22Rv1 (cell line): ENCODE data around the gene SOS1.
"Not testable (repeated sequence)": the region's sequence is repeated elsewhere in the genome, so short reads cannot be mapped to it uniquely, and the experiment has no call there.

Source experiments
- CTCF ChIP-seq: fragments of 450-650 bp; IDR thresholded peaks from 2 replicates; pipeline ENCODE4 v1.5.1; 2017; ENCODE audit warnings: mild to moderate bottlenecking
- ZFX ChIP-seq: fragments of 450-650 bp; IDR thresholded peaks from 2 replicates; pipeline ENCODE4 v1.6.1; 2017; ENCODE audit warnings: antibody characterized with exemption, borderline replicate concordance

- not testable (repeated sequence) for TF ChIP-seq ZFX, CTCF
These were observed 17.5 kb upstream of the SOS1 start for GRCh38 chr2:39138187-39138836.
